ENCODE measurements around the gene SBSN. TPM values are rescaled to one million over a fixed set of nuclear protein-coding genes. Genes with fewer than 3 reads are reported as not detected.

Gene SBSN
- polyA plus RNA-seq, 1 donor, result not detected

- Histone ChIP-seq H3K36me3 (ENCODE audit: control insufficient read depth, insufficient read depth, low read length) (no peaks in the 10 kb centered on the region), H3K9me3 (ENCODE audit: control insufficient read depth, low read depth, low read length) (peaks cover 8% of the 10 kb centered on the region), H3K27me3 (ENCODE audit: control insufficient read depth, insufficient read depth, low read length) (peaks cover 38% of the 10 kb centered on the region), H3K27ac (ENCODE audit: low read length) (no peak overlapping the region), H3K4me3 (ENCODE audit: low read length) (no peak overlapping the region), H3K4me1 (ENCODE audit: control insufficient read depth, insufficient read depth, low read length) (no peaks in the 10 kb centered on the region)
- WGBS (ENCODE audit: insufficient coverage, low lambda C conversion rate), result no CpG with 5 or more reads among the region's 5 CpGs
- DNase-seq, result no peak
These were observed 26.0 kb upstream of the SBSN start for GRCh38 chr19:35554076-35554475.

GRCh38 chr19:35553385-35554000, 25.4 kb upstream of the SBSN start:
- Histone ChIP-seq H3K27ac (ENCODE audit: low read length) (no peak overlapping the region), H3K4me3 (ENCODE audit: low read length) (no peak overlapping the region), H3K27me3 (ENCODE audit: control insufficient read depth, insufficient read depth, low read length) (peaks cover 32% of the 10 kb centered on the region), H3K9me3 (ENCODE audit: control insufficient read depth, low read depth, low read length) (peaks cover 6% of the 10 kb centered on the region), H3K36me3 (ENCODE audit: control insufficient read depth, insufficient read depth, low read length) (no peaks in the 10 kb centered on the region), H3K4me1 (ENCODE audit: control insufficient read depth, insufficient read depth, low read length) (no peaks in the 10 kb centered on the region)
- WGBS (ENCODE audit: insufficient coverage, low lambda C conversion rate), result no CpG with 5 or more reads among the region's 14 CpGs
- no peak for DNase-seq

- WGBS (ENCODE audit: insufficient coverage, low lambda C conversion rate), result no CpG with 5 or more reads among the region's 13 CpGs
- H3K4me3 ChIP-seq (ENCODE audit: low read length), result no peak overlapping the region
- no peak for DNase-seq
These were observed 24.6 kb upstream of the SBSN start for GRCh38 chr19:35552534-35553384.

GRCh38 chr19:35551091-35551810, 23.1 kb upstream of the SBSN start:
- no peak for DNase-seq
- Histone ChIP-seq H3K27ac (ENCODE audit: low read length) (no peak overlapping the region), H3K27me3 (ENCODE audit: control insufficient read depth, insufficient read depth, low read length) (peaks cover 10% of the 10 kb centered on the region), H3K36me3 (ENCODE audit: control insufficient read depth, insufficient read depth, low read length) (peaks cover 10% of the 10 kb centered on the region), H3K9me3 (ENCODE audit: control insufficient read depth, low read depth, low read length) (no peaks in the 10 kb centered on the region), H3K4me1 (ENCODE audit: control insufficient read depth, insufficient read depth, low read length) (peaks cover 4% of the 10 kb centered on the region), H3K4me3 (ENCODE audit: low read length) (no peak overlapping the region)
- no CpG with 5 or more reads among the region's 21 CpGs for WGBS (ENCODE audit: insufficient coverage, low lambda C conversion rate)

More at GRCh38 chr19:35552534-35553384, 24.6 kb upstream of the SBSN start:
- no peaks in the 10 kb centered on the region for H3K9me3 ChIP-seq (ENCODE audit: control insufficient read depth, low read depth, low read length)
- peaks cover 2% of the 10 kb centered on the region for H3K36me3 ChIP-seq (ENCODE audit: control insufficient read depth, insufficient read depth, low read length)
- H3K4me1 ChIP-seq (ENCODE audit: control insufficient read depth, insufficient read depth, low read length), result no peaks in the 10 kb centered on the region
- H3K27ac ChIP-seq (ENCODE audit: low read length), result no peak overlapping the region
- H3K27me3 ChIP-seq (ENCODE audit: control insufficient read depth, insufficient read depth, low read length), result peaks cover 25% of the 10 kb centered on the region

GRCh38 chr19:35549879-35550523, 21.9 kb upstream of the SBSN start:
- no CpG with 5 or more reads among the region's 15 CpGs for WGBS (ENCODE audit: insufficient coverage, low lambda C conversion rate)
- Histone ChIP-seq H3K27ac (ENCODE audit: low read length) (no peak overlapping the region), H3K4me1 (ENCODE audit: control insufficient read depth, insufficient read depth, low read length) (peaks cover 4% of the 10 kb centered on the region), H3K4me3 (ENCODE audit: low read length) (no peak overlapping the region), H3K36me3 (ENCODE audit: control insufficient read depth, insufficient read depth, low read length) (peaks cover 10% of the 10 kb centered on the region), H3K27me3 (ENCODE audit: control insufficient read depth, insufficient read depth, low read length) (peaks cover 3% of the 10 kb centered on the region), H3K9me3 (ENCODE audit: control insufficient read depth, low read depth, low read length) (no peaks in the 10 kb centered on the region)
- no peak for DNase-seq

- WGBS (ENCODE audit: insufficient coverage, low lambda C conversion rate), result no CpG with 5 or more reads among the region's 6 CpGs
- no peak overlapping the region for H3K4me3 ChIP-seq (ENCODE audit: low read length)
- DNase-seq, result peak in 1 of 2 donors; percentile 46
- H3K27me3 ChIP-seq (ENCODE audit: control insufficient read depth, insufficient read depth, low read length), result peaks cover 2% of the 10 kb centered on the region
- H3K9me3 ChIP-seq (ENCODE audit: control insufficient read depth, low read depth, low read length), result no peaks in the 10 kb centered on the region
- H3K27ac ChIP-seq (ENCODE audit: low read length), result no peak overlapping the region
- H3K36me3 ChIP-seq (ENCODE audit: control insufficient read depth, insufficient read depth, low read length), result peaks cover 10% of the 10 kb centered on the region
- H3K4me1 ChIP-seq (ENCODE audit: control insufficient read depth, insufficient read depth, low read length), result peaks cover 9% of the 10 kb centered on the region
These were observed 21.2 kb upstream of the SBSN start for GRCh38 chr19:35549174-35549788.

- DNase-seq, result no peak
- no peaks in the 10 kb centered on the region for H3K27me3 ChIP-seq (ENCODE audit: control insufficient read depth, insufficient read depth, low read length)
- peaks cover 12% of the 10 kb centered on the region for H3K4me1 ChIP-seq (ENCODE audit: control insufficient read depth, insufficient read depth, low read length)
- WGBS (ENCODE audit: insufficient coverage, low lambda C conversion rate), result no CpG with 5 or more reads among the region's 8 CpGs
- peaks cover 10% of the 10 kb centered on the region for H3K36me3 ChIP-seq (ENCODE audit: control insufficient read depth, insufficient read depth, low read length)
- no peaks in the 10 kb centered on the region for H3K9me3 ChIP-seq (ENCODE audit: control insufficient read depth, low read depth, low read length)
- H3K27ac ChIP-seq (ENCODE audit: low read length), result no peak overlapping the region
- H3K4me3 ChIP-seq (ENCODE audit: low read length), result peak overlapping the region; percentile 91
These were observed 18.4 kb upstream of the SBSN start for GRCh38 chr19:35546532-35546931.

- no peak for DNase-seq
- Histone ChIP-seq H3K36me3 (ENCODE audit: control insufficient read depth, insufficient read depth, low read length) (peaks cover 10% of the 10 kb centered on the region), H3K9me3 (ENCODE audit: control insufficient read depth, low read depth, low read length) (no peaks in the 10 kb centered on the region), H3K4me1 (ENCODE audit: control insufficient read depth, insufficient read depth, low read length) (peaks cover 12% of the 10 kb centered on the region), H3K27me3 (ENCODE audit: control insufficient read depth, insufficient read depth, low read length) (no peaks in the 10 kb centered on the region), H3K4me3 (ENCODE audit: low read length) (peak overlapping the region; percentile 91), H3K27ac (ENCODE audit: low read length) (no peak overlapping the region)
- WGBS (ENCODE audit: insufficient coverage, low lambda C conversion rate), result no CpG with 5 or more reads among the region's 27 CpGs
These were observed 17.8 kb upstream of the SBSN start for GRCh38 chr19:35545855-35546381.

- Histone ChIP-seq H3K27me3 (ENCODE audit: control insufficient read depth, insufficient read depth, low read length) (no peaks in the 10 kb centered on the region), H3K4me3 (ENCODE audit: low read length) (peak within 1 kb of the TSS; percentile 91), H3K36me3 (ENCODE audit: control insufficient read depth, insufficient read depth, low read length) (peaks cover 10% of the 10 kb centered on the region), H3K9me3 (ENCODE audit: control insufficient read depth, low read depth, low read length) (no peaks in the 10 kb centered on the region), H3K4me1 (ENCODE audit: control insufficient read depth, insufficient read depth, low read length) (peaks cover 12% of the 10 kb centered on the region), H3K27ac (ENCODE audit: low read length) (peak within 1 kb of the TSS; percentile 43)
- no CpG with 5 or more reads among the region's 85 CpGs for WGBS (ENCODE audit: insufficient coverage, low lambda C conversion rate)
- peak; percentile 85 to 94 for DNase-seq
These were observed 17.1 kb upstream of the SBSN start, which contains the start of gene TMEM147 for GRCh38 chr19:35545001-35545854. TMEM147 (plus strand) TSS chr19:35545626; CDS start chr19:35545740, 114 bp downstream.
